H9 (cell line): ENCODE results near the gene MRPL51. TPM values are rescaled to one million over a fixed set of nuclear protein-coding genes. Genes with fewer than 3 reads are reported as not detected.
"Not testable (repeated sequence)": the region's sequence is repeated elsewhere in the genome, so short reads cannot be mapped to it uniquely, and the experiment has no call there.

ENCODE experiments used
- DNase-seq: peaks from one replicate; pipeline ENCODE4 v3.0.0-alpha.2; 2017
- H2AFZ ChIP-seq: one replicate; pipeline ENCODE4 v1.6.1; 2013; ENCODE audit warnings: mild to moderate bottlenecking, low read length, control low read depth, moderate library complexity
- H2AK5ac ChIP-seq: 2 replicates; pipeline ENCODE4 v1.6.1; 2013; ENCODE audit warnings: low read length, control low read depth, mixed read lengths; ENCODE audit not compliant: insufficient read length
- H2BK120ac ChIP-seq: one replicate; pipeline ENCODE4 v1.6.1; 2013; ENCODE audit warnings: low read depth, mild to moderate bottlenecking, low read length, control low read depth, inconsistent platforms; ENCODE audit not compliant: poor library complexity, severe bottlenecking
- H2BK12ac ChIP-seq: 2 replicates; pipeline ENCODE4 v1.6.1; 2013; ENCODE audit warnings: low read length, control low read depth, mixed read lengths, low read depth; ENCODE audit not compliant: insufficient read length
- H2BK15ac ChIP-seq: 2 replicates; pipeline ENCODE4 v1.6.1; 2013; ENCODE audit warnings: low read depth, low read length, control low read depth
- H2BK20ac ChIP-seq: one replicate; pipeline ENCODE4 v1.6.1; 2013; ENCODE audit warnings: low read depth, mild to moderate bottlenecking, low read length, control low read depth, inconsistent platforms; ENCODE audit not compliant: poor library complexity, severe bottlenecking
- H2BK5ac ChIP-seq: 2 replicates; pipeline ENCODE4 v1.6.1; 2013; ENCODE audit warnings: low read length, control low read depth, mixed read lengths; ENCODE audit not compliant: insufficient read length
- H3K14ac ChIP-seq: 2 replicates; pipeline ENCODE4 v1.6.1; 2013; ENCODE audit warnings: low read length, control low read depth; ENCODE audit not compliant: insufficient read depth
- H3K18ac ChIP-seq: 2 replicates; pipeline ENCODE4 v1.6.1; 2013; ENCODE audit warnings: low read depth, mild to moderate bottlenecking, mixed read lengths, low read length, control low read depth; ENCODE audit not compliant: insufficient read length
- H3K23ac ChIP-seq: 2 replicates; pipeline ENCODE4 v1.6.1; 2013; ENCODE audit warnings: low read length, control low read depth, mixed read lengths, low read depth; ENCODE audit not compliant: insufficient read length
- H3K23me2 ChIP-seq: 2 replicates; pipeline ENCODE4 v1.6.1; 2013; ENCODE audit warnings: low read depth, mild to moderate bottlenecking, mixed read lengths, low read length, control low read depth; ENCODE audit not compliant: insufficient read length, poor library complexity, severe bottlenecking
- H3K27ac ChIP-seq: 2 replicates; pipeline ENCODE4 v1.5.1; 2013; ENCODE audit warnings: low read length, control low read depth, mixed read lengths, low read depth; ENCODE audit not compliant: insufficient read length
- H3K27me3 ChIP-seq: 2 replicates; pipeline ENCODE4 v1.6.1; 2013; ENCODE audit warnings: low read length, control low read depth, inconsistent platforms; ENCODE audit not compliant: insufficient read depth
- H3K4ac ChIP-seq: 2 replicates; pipeline ENCODE4 v1.6.1; 2013; ENCODE audit warnings: low read depth, mild to moderate bottlenecking, control low read depth, inconsistent platforms, low read length, moderate library complexity
- H3K4me1 ChIP-seq: 2 replicates; pipeline ENCODE4 v1.6.1; 2013; ENCODE audit warnings: low read length, control low read depth, inconsistent platforms; ENCODE audit not compliant: insufficient read depth
- H3K4me2 ChIP-seq: 2 replicates; pipeline ENCODE4 v1.6.1; 2013; ENCODE audit warnings: low read length, control low read depth, mixed read lengths; ENCODE audit not compliant: insufficient read length, insufficient read depth
- H3K56ac ChIP-seq: 2 replicates; pipeline ENCODE4 v1.6.1; 2013; ENCODE audit warnings: low read depth, mild to moderate bottlenecking, mixed read lengths, low read length, control low read depth; ENCODE audit not compliant: insufficient read length
- H3K79me1 ChIP-seq: 2 replicates; pipeline ENCODE4 v1.6.1; 2013; ENCODE audit warnings: low read depth, mild to moderate bottlenecking, moderate library complexity, low read length, control low read depth, inconsistent platforms; ENCODE audit not compliant: insufficient read depth, poor library complexity, severe bottlenecking
- H3K79me2 ChIP-seq: 2 replicates; pipeline ENCODE4 v1.6.1; 2013; ENCODE audit warnings: low read length, control low read depth, inconsistent platforms; ENCODE audit not compliant: insufficient read depth
- H3K9ac ChIP-seq: 2 replicates; pipeline ENCODE4 v1.6.1; 2013; ENCODE audit warnings: low read length, control low read depth, mixed read lengths; ENCODE audit not compliant: insufficient read length; ENCODE audit errors: extremely low read depth
- H3K9me3 ChIP-seq: one replicate; pipeline ENCODE4 v1.6.1; 2013; ENCODE audit warnings: low read depth, low read length, inconsistent platforms; ENCODE audit not compliant: control insufficient read depth
- H3T11ph ChIP-seq: one replicate; pipeline ENCODE4 v1.6.1; 2013; ENCODE audit warnings: mild to moderate bottlenecking, low read length, control low read depth, inconsistent platforms
- H4K20me1 ChIP-seq: one replicate; pipeline ENCODE4 v1.6.1; 2013; ENCODE audit not compliant: control insufficient read depth, insufficient read length, insufficient read depth
- H4K5ac ChIP-seq: 2 replicates; pipeline ENCODE4 v1.6.1; 2013; ENCODE audit warnings: low read depth, mild to moderate bottlenecking, mixed read lengths, low read length, control low read depth; ENCODE audit not compliant: insufficient read length
- H4K8ac ChIP-seq: replicated peaks from 2 replicates; pipeline ENCODE4 v1.6.1; 2013; ENCODE audit warnings: low read length, control low read depth, mixed read lengths, low read depth; ENCODE audit not compliant: insufficient read length
- H4K91ac ChIP-seq: 2 replicates; pipeline ENCODE4 v1.6.1; 2013; ENCODE audit warnings: low read depth, mild to moderate bottlenecking, moderate library complexity, mixed read lengths, low read length, control low read depth; ENCODE audit not compliant: insufficient read length
- H3K27ac Mint-ChIP-seq, 3 experiments: 2 replicates in 2 of 3; 3 replicates in 1 of 3; pipeline ENCODE4 v1.8.0; 2020 to 2021; ENCODE audit warnings: mixed read lengths in 3 of 3, mild to moderate bottlenecking in 1 of 3, moderate library complexity in 1 of 3
- H3K27me3 Mint-ChIP-seq: 2 replicates; pipeline ENCODE4 v1.8.0; 2021; ENCODE audit warnings: low read depth, mild to moderate bottlenecking, moderate library complexity, mixed read lengths
- H3K36me3 Mint-ChIP-seq, 3 experiments: 2 replicates in 2 of 3; 3 replicates in 1 of 3; pipeline ENCODE4 v1.8.0; 2020 to 2021; ENCODE audit warnings: low read depth in 3 of 3, mixed read lengths in 3 of 3; ENCODE audit not compliant: insufficient read depth in 1 of 3
- H3K4me1 Mint-ChIP-seq, 2 experiments: 2 replicates each; pipeline ENCODE4 v1.8.0; 2020; ENCODE audit warnings: mixed read lengths in 2 of 2
- H3K4me3 Mint-ChIP-seq, 2 experiments: 2 replicates in 1 of 2; 3 replicates in 1 of 2; pipeline ENCODE4 v1.8.0; 2020 to 2021; ENCODE audit warnings: mild to moderate bottlenecking in 2 of 2, mixed read lengths in 2 of 2, moderate library complexity in 1 of 2
- H3K9me3 Mint-ChIP-seq, 2 experiments: 2 replicates in 1 of 2; 3 replicates in 1 of 2; pipeline ENCODE4 v1.8.0; 2020; ENCODE audit warnings: mild to moderate bottlenecking in 2 of 2, mixed read lengths in 2 of 2, moderate library complexity in 1 of 2
- CTCF ChIP-seq: fragments of 200-600 bp; sonication (generic); conservative IDR thresholded peaks from 3 replicates; pipeline ENCODE4 v1.8.0; 2021; ENCODE audit warnings: antibody characterized with exemption, mild to moderate bottlenecking
- WGBS: extraction: QIAGEN DNeasy Blood & Tissue Kit; methylation state at CpG from one replicate; pipeline ENCODE4 v1.1.7; 2013; ENCODE audit warnings: missing lambda C conversion rate, low lambda C conversion rate, mixed read lengths; ENCODE audit not compliant: insufficient read length; ENCODE audit errors: extremely low coverage; 5-methylcytosine and 5-hydroxymethylcytosine counted together
- total RNA-seq: library from RNA; stranded (reverse); gene quantifications from 2 replicates; pipeline ENCODE4 v1.2.1, GENCODE V29; 2021

MRPL51 gene
- total RNA-seq, 1 experiment from 2014 or later, result 329 TPM

GRCh38 chr12:6537580-6538419 lies 44.7 kb upstream of the MRPL51 start:
- H4K5ac ChIP-seq, H3K4me1 ChIP-seq, H2BK20ac ChIP-seq, H3K9me3 Mint-ChIP-seq, H2AFZ ChIP-seq, H3K27me3 ChIP-seq, H2AK5ac ChIP-seq, H4K20me1 ChIP-seq, H3K23ac ChIP-seq, H3K4ac ChIP-seq, H3K14ac ChIP-seq, H3K79me2 ChIP-seq, H3K9me3 ChIP-seq, H2BK120ac ChIP-seq, H2BK15ac ChIP-seq, H3K27ac ChIP-seq, H2BK12ac ChIP-seq, H3K27me3 Mint-ChIP-seq, H3K9ac ChIP-seq, H3K56ac ChIP-seq, H3K18ac ChIP-seq, H2BK5ac ChIP-seq, H3K4me2 ChIP-seq, H4K91ac ChIP-seq, H4K8ac ChIP-seq, H3T11ph ChIP-seq, H3K79me1 ChIP-seq: not testable (repeated sequence)
- peak; percentile 92 for DNase-seq
- Mint-ChIP-seq H3K4me1 (peaks cover 38 to 39% of the 10 kb centered on the region in 2 experiments), H3K27ac (peak overlapping the region in 2 of 3 experiments; percentile 89 to 96; a peak in 5 of 7 replicates), H3K4me3 (peak overlapping the region; percentile 92 to 97), H3K36me3 (peaks cover 37 to 67% (median 47%) of the 10 kb centered on the region in 3 experiments)
- WGBS, result no CpG with 5 or more reads among the region's 17 CpGs
- TF ChIP-seq CTCF, result peak; percentile 93
- H3K23me2 ChIP-seq, result peaks cover 18% of the 10 kb centered on the region
